ENCODE measurements around the gene CACNB3.
"Not testable (repeated sequence)": the region's sequence is repeated elsewhere in the genome, so short reads cannot be mapped to it uniquely, and the experiment has no call there.

The CACNB3 gene

GRCh38 chr12:48818831-48819590 lies 715 bp downstream of the CACNB3 start:
- peak in 2 of 14 donors; percentile 18 to 70 for DNase-seq

GRCh38 chr12:48819986-48820725 lies 1.9 kb downstream of the CACNB3 start:
- DNase-seq, result peak in 1 of 14 donors; percentile 42

GRCh38 chr12:48822139-48822538 lies 3.8 kb downstream of the CACNB3 start:
- DNase-seq, result no peak

GRCh38 chr12:48822711-48823110 lies 4.4 kb downstream of the CACNB3 start:
- DNase-seq, result no peak

- DNase-seq, result no peak
Observed at GRCh38 chr12:48823281-48823680, 5.0 kb downstream of the CACNB3 start.

GRCh38 chr12:48824112-48824511 lies 5.8 kb downstream of the CACNB3 start:
- no peak for DNase-seq

GRCh38 chr12:48824905-48825304 lies 6.6 kb downstream of the CACNB3 start:
- no peak for DNase-seq

- DNase-seq, result no peak
Observed at GRCh38 chr12:48826209-48826855, 8.0 kb downstream of the CACNB3 start.

GRCh38 chr12:48827026-48827425 lies 8.7 kb downstream of the CACNB3 start:
- DNase-seq, result no peak

- DNase-seq, result peak in 1 of 14 donors; percentile 18
Observed at GRCh38 chr12:48827513-48828096, 9.3 kb downstream of the CACNB3 start.

- DNase-seq, result peak in 1 of 14 donors; percentile 40
Observed at GRCh38 chr12:48828293-48828692, 10.0 kb downstream of the CACNB3 start.

GRCh38 chr12:48828841-48829575 lies 10.7 kb downstream of the CACNB3 start:
- no peak for DNase-seq

GRCh38 chr12:48831257-48831656 lies 13.0 kb downstream of the CACNB3 start:
- DNase-seq, result no peak

- DNase-seq, result no peak
Observed at GRCh38 chr12:48832321-48833060, 14.2 kb downstream of the CACNB3 start.

- no peak for DNase-seq
Observed at GRCh38 chr12:48838048-48838447, 19.8 kb downstream of the CACNB3 start.

GRCh38 chr12:48842021-48842420 lies 23.7 kb downstream of the CACNB3 start:
- DNase-seq, result not testable (repeated sequence)

- peak; percentile 69 to 98 (median 90) for DNase-seq
Observed at GRCh38 chr12:48851883-48852733, 33.8 kb downstream of the CACNB3 start, which contains the start of gene DDX23. DDX23 (minus strand) TSS chr12:48852163; CDS start chr12:48845782, 6,381 bp downstream.

- peak in 12 of 14 donors; percentile 52 to 89 (median 78) for DNase-seq
Observed at GRCh38 chr12:48852734-48853688, 34.7 kb downstream of the CACNB3 start.

- no peak for DNase-seq
Observed at GRCh38 chr12:48854488-48854887, 36.2 kb downstream of the CACNB3 start.

All from C1 segment of cervical spinal cord (tissue), 14 donors.